HG03342 (cell line): ENCODE data around the gene PSMC4.
"Not testable (repeated sequence)": the region's sequence is repeated elsewhere in the genome, so short reads cannot be mapped to it uniquely, and the experiment has no call there.

Experiments
- ATAC-seq: cut with Tn5 transposase; IDR thresholded peaks from one replicate; pipeline ENCODE4 v1.9.1; 2021; ENCODE audit warnings: mild to moderate bottlenecking, moderate library complexity; ENCODE audit not compliant: unreplicated experiment

PSMC4 gene

DNA sequence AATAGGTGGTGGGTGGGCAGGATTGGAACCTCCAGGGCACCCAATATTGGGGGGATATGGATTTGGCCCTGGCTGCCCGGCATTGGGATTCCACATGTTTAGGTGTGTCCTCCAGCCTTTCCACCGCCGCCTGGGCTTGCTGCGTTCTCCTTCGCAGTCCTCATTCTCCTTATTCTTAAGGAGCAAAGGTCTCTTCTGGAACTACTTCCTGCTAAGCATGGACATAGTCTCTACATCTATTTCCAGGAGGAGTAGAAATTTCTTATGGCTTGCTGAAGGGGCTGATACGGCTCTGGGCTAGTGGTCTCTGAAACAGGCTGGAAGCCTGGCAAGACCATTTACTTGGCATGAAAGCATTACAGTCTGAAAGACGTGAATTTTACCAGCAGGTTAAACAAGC, 27.4 kb upstream of the PSMC4 start:
- ATAC-seq, result no peak

DNA sequence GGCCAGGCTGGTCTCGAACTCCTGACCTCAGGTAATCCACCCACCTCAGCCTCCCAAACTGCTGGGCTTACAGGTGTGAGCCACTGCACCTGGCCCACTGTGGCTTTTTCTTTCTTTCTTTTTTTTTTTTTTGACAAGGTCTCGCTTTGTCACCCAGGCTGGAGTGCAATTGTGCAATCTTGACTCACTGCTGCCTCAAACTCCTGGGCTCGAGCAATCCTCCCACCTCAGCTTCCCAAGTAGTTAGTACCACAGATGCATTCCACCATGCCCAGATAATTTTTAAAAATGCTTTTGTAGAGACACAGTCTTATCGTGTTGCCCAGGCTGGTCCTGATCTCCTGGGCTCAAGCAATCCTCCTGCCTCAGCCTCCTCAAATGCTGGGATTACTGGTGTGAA, 24.4 kb upstream of the PSMC4 start:
- ATAC-seq, result no peak

DNA sequence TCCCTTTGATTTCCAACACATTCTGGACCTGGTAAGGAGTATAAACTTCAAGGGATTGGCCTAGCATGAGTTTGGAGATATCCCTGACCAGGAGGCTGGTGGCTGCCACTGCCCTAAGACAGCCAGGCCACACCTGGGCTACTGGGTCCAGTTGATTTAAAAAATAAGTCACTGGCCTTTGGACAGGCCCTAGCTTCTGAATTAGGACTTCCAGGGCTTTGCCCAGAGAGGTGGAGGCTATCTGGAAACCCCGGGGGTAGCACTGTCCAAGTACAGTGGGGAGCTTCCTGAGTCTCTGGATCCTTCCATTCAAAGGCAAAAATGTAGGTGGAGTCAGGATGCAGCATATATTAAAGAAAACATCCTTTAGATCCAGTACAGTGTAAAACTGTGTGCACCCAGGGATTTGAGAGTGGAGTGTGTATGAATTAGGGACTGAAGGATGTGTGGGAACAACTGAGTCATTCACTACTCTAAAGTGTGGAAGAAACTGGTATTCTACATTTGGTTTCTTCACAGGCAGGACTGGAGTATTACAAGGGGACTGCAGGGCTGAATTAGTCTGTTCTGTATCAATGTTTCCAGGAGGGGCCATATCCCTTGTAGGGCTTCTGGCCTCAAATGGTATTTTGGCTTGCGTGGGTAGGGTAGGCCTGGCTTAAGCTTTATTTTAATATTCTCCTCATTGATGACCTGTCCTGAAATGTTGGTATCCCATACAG, 21.8 kb upstream of the PSMC4 start:
- ATAC-seq, result no peak

DNA sequence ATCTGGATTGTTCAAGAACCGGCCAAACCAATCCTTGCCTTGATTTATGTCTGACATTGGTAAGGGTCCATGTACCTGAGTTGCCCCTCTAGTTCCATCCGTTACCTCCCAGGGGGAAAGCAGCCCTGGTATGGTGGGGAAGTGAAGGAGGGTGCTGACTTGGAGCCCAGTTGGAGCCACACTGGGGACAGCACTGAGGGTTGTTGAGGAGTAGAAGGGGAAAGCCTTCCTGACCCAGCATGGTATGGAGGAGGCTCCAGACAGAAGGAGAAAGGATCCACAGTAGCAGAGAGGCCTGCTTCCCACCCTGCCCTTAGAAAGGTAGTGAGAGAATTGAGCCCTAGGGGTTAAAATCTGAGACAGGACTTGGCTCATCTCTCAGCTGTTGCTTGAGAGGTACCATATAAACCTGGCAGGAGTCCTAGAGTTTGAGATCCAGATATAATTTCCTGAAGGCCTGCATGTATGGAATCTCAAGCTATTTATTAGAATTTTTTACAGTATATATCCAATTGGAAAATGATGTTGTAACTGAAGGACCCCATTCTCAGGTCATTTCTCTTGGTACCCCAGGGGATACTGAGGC, 19.8 kb upstream of the PSMC4 start:
- ATAC-seq, result no peak

DNA sequence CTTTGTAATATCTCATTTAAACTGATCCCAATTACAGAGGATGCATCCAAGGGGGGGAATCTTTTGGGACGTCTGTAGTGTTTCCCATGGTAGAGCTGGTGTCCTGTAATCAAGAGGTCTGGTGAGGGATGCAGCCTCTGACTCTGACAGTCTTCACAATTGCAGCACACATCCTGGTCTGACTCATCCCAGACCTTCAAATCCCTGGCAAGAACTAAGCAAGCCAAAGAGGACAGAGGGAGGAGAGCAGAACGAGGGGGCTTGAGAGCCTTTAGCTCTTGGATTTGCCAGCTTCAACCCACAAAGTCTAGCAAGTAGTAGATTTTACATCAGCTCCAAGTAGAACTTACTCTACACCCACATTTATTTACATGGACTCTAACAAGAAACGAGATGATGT, 19.3 kb upstream of the PSMC4 start:
- no peak for ATAC-seq

DNA sequence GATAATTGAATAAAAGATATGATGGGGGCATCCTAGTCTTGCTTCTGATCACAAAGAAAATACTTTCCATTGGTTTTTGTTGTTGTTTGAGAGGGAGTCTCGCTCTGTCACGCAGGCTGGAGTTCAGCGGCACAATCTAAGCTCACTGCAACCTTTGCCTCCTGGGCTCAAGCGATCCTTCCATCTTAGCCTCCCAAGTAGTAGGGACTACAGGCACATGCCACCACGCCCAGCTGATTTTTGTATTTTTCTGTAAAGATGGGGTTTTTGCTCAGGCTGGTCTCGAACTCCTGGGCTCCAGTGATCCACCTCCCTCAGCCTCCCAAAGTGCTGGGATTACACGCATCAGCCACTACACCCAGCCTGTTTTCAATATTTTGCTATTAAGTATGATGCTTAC, 17.1 kb upstream of the PSMC4 start:
- ATAC-seq, result no peak

DNA sequence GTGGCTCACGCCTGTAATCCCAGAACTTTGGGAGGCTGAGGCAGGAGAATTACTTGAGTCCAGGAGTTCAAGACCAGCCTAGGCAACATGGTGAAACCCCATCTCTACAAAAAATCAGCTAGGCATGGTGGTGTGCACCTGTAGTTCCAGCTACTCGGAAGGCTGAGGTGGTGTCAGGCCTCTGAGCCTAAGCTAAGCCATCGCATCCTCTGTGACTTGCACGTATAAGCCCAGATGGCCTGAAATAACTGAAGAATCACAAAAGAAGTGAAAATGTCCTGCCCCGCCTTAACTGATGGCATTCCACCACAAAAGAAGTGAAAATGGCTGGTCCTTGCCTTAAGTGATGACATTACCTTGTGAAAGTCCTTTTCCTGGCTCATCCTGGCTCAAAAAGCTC, 13.1 kb upstream of the PSMC4 start:
- ATAC-seq, result not testable (repeated sequence)

DNA sequence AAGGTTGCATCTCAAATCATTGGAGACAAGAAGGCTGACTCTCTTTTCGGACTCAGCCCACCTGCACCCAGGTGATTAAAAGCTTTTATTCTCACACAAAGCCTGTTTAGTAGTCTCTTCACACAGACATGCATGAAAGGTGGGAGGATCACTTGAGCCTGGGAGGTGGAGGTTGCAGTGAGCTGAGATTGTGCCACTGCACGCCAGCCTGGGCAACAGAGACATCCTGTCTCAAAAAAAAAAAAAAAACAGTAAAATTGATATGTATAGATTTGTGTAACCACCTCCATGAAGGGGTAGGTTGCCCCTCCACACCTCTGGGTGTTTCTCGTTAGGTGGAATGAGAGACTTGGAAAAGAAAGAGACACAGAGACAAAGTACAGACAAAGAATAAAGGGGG, 12.0 kb upstream of the PSMC4 start:
- ATAC-seq, result not testable (repeated sequence)

DNA sequence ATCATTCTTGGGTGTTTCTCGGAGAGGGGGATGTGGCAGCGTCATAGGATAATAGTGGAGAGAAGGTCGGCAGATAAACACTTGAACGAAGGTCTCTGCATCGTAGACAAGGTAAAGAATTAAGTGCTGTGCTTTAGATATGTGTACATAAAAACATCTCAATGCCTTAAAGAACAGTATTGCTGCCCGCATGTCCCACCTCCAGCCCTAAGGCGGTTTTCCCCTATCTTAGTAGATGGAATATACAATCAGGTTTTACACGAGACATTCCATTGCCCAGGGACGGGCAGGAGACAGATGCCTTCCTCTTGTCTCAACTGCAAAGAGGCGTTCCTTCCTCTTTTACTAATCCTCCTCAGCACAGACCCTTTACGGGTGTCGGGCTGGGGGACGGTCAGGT, 11.6 kb upstream of the PSMC4 start:
- not testable (repeated sequence) for ATAC-seq

DNA sequence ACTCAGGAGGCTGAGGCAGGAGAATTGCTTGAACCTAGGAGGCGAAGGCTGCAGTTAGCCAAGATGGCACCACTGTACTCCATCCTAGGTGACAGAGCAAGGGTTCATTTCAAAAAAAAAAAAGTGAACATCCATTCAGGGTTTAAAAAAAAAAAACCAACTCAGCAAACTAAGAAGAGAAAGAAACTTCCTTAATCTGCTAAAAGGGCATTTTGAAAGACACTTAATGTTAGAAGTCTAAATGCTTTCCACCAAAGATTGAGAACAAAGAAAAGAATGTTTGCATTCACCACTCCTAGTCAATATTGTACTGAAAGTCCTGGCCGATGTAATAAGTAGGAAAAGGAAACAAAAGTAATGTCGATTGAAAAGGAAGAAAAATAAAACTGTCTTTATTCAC, 7.1 kb upstream of the PSMC4 start:
- no peak for ATAC-seq

DNA sequence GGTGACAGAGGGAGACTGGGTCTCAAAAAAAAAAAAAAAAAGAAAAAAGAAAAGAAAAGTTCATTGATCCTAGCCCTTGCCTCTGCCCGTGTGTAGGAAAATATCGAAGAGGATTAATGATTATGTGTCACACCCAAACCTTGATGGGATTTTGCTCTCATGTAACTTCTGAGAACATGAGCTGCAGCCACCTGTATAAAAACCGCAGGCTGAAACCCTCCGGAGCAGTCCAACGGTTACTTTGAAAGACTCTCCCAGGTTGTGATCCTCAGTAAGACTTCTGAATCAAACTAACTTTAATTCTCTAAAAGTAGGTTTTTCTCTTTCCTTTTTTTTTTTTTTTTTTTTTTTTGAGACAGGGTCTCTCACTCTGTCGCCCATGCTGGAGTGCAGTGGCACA, 4.3 kb upstream of the PSMC4 start:
- no peak for ATAC-seq

DNA sequence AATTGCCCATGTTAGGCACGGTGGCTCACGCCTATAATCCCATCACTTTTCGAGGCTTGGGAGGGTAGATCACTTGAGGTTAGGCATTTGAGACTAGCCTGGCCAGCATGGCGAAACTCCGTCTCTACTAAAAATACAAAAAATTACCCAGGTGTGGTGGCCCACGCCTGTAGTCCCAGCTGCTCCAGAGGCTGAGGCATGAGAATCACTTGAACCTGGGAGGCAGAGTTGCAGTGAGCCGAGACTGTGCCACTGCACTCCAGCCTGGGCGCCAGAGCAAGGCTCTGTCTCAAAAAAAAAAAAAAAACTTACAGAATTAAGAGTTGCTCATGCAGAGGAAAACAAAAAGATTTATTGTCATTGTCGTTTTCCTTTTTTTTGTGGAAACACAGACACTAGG, 3.4 kb upstream of the PSMC4 start:
- no peak for ATAC-seq

DNA sequence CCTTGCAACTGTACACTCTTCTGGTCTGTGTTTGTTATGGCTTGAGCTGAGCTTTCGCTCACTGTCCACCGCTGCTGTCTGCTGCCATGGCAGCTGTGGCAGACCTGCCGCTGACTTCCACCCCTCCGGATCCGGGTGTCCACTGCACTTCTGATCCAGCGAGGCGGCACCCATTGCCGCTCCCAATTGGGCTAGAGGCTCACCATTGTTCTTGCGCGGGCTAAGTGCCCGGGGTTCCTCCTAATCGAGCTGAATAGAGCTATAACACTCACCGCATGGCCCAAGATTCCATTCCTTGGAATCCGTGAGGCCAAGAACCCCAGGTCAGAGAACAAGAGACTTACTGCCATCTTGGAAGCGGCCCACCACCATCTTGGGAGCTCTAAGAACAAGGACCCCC, 2.2 kb upstream of the PSMC4 start:
- ATAC-seq, result no peak

DNA sequence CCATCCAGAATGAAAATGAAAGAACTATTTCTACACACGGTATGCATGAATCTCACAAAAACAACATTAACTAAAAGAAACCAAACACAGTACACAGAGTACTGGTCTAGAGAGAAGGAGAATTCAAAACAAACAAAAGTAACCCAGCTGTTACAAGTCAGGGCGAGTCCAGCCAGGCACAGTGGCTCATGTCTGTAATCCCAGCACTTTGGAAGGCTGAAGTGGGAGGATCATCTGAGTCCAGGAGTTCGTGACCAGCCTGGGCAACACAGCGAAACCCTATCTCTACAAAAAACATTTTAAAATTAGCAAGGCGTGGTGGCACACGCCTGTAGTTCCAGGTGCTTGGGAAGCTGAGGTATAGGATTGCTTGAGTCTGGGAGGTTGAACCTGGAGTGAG, 1.7 kb upstream of the PSMC4 start:
- no peak for ATAC-seq

DNA sequence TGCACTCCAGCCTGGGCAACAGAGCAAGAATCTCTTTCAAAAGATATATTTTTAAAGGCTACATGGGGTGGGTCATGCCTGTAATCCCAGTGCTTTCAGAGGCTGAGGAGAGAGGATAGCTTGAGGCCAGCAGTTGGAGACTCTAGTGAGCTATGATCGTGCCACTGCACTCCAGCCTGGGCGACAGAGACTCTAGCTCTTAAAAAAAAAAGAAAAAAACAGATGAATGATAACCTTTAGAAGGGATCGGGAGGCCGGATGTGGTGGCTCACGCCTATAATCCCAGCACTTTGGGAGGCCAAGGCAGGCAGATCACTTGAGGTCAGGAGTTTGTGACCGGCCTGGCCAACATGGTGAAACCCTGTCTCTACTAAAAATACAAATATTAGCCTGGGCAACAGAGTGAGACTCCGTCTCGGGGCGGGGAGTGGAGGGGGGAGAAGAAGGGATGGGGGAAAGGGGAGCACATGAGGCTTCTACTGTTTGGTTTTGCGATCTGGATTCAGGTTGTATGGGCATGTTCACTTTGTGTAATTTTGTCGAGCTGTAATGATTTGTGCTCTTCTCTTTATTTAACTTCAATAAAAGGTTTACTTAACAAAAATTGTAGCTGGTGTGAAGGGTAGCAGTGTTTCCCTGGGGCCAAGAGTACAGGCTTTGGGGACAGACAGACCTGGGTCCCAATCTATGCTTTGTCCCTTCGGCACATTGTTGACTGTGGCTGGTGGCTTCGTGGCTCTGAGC, 1.1 kb upstream of the PSMC4 start:
- no peak for ATAC-seq

DNA sequence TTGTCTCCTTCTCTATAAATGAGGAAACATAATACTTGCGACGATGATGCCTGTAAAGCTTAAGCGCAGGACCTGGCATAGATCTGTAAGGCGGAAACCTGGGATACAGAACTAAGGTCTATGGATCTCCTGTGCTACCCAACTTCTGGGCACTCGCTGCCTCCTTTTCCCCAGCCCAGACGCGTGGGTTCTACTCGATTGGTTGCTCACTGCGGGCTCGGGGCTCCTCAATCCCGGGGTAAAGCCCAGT, 615 bp upstream of the PSMC4 start:
- ATAC-seq, result no peak

DNA sequence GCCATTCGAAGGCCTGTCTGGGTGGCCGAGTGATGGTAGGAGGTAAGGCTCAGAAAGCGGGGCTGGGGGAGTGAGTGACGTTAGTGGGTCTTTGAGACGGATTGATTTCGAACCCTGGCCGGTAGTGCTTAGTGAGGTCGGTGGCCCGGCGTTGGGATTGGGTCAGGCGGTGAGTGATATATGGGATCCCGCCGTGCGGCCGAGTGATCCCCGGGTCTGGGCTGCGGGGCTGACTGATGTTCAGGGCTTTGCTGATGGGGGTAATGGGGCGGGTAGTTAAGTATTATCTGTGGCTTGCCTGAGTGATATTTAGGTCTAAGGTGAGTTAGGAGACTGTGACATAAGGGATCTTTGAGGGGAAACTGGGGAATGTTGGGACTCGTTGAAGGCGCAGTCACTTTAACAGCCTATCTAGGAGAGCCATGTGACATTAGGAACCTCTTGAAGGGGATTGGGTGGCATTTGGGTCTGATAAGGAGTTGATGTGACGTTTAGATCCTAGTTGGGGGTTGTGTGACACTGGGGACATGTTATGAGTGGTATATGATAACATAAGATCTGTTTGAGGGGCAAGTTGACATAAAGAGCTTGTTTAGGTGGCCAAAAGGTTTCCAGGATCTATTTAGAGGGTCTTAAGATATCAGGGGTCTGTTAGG, 543 bp downstream of the PSMC4 start:
- no peak for ATAC-seq

DNA sequence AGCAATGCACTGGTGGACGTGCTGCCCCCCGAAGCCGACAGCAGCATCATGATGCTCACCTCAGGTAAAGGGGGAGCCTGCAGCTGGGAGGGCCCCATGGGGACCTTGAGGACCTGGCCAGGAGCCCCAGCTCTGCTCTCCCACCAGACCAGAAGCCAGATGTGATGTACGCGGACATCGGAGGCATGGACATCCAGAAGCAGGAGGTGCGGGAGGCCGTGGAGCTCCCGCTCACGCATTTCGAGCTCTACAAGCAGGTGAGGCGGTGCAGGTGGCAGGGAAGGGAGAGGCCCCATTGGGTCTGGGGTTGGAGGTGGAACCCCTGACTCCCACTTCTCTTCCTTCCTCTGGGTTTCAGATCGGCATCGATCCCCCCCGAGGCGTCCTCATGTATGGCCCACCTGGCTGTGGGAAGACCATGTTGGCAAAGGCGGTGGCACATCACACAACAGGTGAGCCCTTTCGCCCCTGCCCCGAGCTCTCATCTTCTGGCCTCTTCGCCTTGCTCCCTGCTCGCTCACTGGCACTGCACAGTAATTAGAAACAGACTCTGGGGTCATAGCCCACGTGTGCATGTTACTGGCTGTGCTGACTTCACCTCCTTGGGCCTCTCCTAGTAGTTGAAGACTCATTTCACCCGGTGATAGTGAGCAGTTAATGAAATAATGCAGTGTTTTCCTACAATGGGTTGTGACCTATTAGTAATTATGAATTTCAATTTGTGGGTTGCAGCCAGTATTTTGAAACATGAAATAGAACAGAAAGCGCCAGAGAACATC, 3.6 kb downstream of the PSMC4 start:
- no peak for ATAC-seq

DNA sequence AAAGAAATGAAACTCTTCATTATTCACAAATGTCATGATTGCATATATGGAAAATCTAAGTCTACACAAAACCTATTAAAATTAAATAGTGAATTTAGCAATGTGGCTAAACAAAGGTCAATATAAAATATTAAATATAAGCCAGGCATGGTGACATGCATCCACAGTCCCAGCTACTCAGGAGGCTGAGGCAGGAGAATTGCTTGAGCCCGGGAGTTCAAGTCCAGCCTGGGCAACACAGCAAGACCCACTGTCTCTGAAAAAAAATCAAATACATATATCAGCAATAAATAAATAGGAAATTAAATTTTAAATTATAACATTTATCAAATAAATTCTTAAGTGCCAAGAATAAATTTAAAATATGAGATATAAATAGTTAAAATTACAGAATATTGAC, 11.9 kb downstream of the PSMC4 start:
- ATAC-seq, result no peak

DNA sequence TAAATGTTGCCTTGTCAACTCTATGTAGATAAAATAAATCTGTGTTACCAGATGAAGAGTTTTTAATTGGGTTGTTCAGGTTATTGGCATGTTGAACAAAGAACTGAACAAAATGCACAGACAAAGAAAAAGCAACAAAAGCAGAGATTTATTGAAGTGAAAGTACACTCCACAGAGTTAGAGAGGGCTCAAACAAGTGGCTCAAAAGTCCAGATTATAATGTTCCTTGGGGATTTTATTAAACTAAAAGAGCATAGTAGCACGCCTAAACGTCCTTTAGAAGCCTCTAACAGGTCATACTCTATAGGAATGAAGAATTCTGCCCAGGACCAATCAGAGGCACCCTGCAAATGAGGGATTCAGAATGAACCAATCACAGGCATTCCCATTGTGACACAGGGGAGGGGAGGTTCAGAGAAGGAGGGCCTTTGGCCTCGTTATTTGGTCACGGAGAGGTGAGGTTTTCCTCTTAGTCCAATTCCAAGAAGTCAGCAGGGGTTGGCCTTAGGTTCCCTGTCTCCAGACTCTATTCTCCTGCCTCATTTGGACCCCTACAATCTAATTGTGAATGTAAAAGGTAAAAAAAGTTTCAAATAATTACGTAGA, 12.8 kb downstream of the PSMC4 start:
- no peak for ATAC-seq

DNA sequence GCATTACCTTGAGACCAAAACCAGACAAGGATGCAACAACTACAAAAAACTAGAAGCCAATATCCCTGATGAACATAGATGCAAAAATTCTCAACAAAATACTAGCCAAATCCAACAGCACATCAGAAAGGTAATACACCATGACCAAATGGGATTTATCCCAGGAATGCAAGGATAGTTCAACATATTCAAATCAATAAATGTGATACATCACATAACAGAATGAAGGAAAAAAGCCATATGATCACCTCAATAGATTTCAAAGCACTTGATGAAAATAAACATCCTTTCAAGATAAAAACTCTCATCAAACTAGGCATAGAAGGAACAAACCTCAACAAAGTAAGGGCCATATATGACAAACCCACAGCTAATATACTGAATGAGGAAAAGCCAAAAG, 15.7 kb downstream of the PSMC4 start:
- ATAC-seq, result no peak
